ENCODE data around the gene PPM1H.

DNA sequence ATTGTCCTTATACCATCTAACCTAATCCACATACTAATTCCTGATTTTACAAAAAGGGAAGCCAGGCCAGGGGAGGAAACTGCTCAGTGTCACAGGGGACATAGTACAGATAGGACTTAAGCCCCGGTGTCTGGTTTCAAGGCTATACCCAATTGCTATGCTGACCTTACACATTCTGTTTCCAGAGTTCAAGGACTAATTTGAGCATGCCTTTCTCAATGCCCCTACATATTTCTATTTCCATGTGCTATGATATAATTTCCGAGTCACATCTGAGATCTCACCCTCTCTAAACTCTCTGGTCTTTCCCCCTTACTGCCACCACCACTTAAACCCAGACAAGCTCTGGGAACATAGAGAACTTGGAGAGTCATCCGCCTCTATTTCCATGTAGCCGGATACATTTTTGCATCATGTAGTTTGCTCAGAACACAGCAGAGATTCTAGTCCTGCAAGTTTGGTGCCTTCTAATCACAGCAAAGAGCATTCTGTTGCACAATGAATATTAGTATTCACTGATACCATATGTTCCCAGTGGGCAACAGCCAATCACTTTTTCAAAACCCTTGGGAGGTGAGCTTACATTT, 34.2 kb downstream of the PPM1H start:
- TF ChIP-seq, protein P1, sequence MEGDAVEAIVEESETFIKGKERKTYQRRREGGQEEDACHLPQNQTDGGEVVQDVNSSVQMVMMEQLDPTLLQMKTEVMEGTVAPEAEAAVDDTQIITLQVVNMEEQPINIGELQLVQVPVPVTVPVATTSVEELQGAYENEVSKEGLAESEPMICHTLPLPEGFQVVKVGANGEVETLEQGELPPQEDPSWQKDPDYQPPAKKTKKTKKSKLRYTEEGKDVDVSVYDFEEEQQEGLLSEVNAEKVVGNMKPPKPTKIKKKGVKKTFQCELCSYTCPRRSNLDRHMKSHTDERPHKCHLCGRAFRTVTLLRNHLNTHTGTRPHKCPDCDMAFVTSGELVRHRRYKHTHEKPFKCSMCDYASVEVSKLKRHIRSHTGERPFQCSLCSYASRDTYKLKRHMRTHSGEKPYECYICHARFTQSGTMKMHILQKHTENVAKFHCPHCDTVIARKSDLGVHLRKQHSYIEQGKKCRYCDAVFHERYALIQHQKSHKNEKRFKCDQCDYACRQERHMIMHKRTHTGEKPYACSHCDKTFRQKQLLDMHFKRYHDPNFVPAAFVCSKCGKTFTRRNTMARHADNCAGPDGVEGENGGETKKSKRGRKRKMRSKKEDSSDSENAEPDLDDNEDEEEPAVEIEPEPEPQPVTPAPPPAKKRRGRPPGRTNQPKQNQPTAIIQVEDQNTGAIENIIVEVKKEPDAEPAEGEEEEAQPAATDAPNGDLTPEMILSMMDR (IDR thresholded peaks at IDR 0.05; ENCODE audit: low read length), result no peak
- TF ChIP-seq EZH2 (IDR thresholded peaks at IDR 0.05; ENCODE audit: borderline replicate concordance, low read length), result no peak

All from OCI-LY1 (cell line).